ENCODE measurements around the gene CD226.

GRCh38 chr18:69854455-69854854 lies 93.2 kb downstream of the CD226 start:
- TF ChIP-seq CTCF (IDR thresholded peaks at IDR 0.05) (no peak), POLR2A (IDR thresholded peaks at IDR 0.05) (no peak)
